IMR-90 (cell line): Measurements from ENCODE around the gene FGF2.

Source experiments
- BHLHE40 ChIP-seq: fragments of 150-350 bp; IDR thresholded peaks from 2 replicates; pipeline ENCODE4 v1.6.1; 2016; ENCODE audit warnings: mild to moderate bottlenecking, low read depth, low read length
- CTCF ChIP-seq: conservative IDR thresholded peaks from 2 replicates; pipeline ENCODE4 v1.5.1; 2012; ENCODE audit warnings: mild to moderate bottlenecking, low read depth, low read length, improper control_type of control experiment
- MAFK ChIP-seq: IDR thresholded peaks from 2 replicates; pipeline ENCODE4 v1.6.1; 2012; ENCODE audit warnings: low read depth, low read length, improper control_type of control experiment
- POLR2A ChIP-seq: IDR thresholded peaks from 2 replicates; pipeline ENCODE4 v1.6.1; 2012; ENCODE audit warnings: mild to moderate bottlenecking, low read depth, low read length
- RFX5 ChIP-seq: IDR thresholded peaks from 2 replicates; pipeline ENCODE4 v1.8.0; 2012; ENCODE audit warnings: low read depth, mild to moderate bottlenecking, low read length, moderate library complexity
- USF2 ChIP-seq: fragments of 150-350 bp; IDR thresholded peaks from 2 replicates; pipeline ENCODE4 v1.6.1; 2017; ENCODE audit warnings: mild to moderate bottlenecking, antibody characterized with exemption, low read length, low read depth

GRCh38 chr4:122895336-122895995 lies 68.8 kb downstream of the FGF2 start:
- TF ChIP-seq CTCF, result no peak
- TF ChIP-seq BHLHE40, result no peak
- TF ChIP-seq POLR2A, result no peak
- TF ChIP-seq MAFK, result no peak
- no peak for TF ChIP-seq USF2
- TF ChIP-seq RFX5, result no peak
